SU-DHL-6 (cell line): ENCODE results near the gene BFAR.

Source experiments
- H2AFZ ChIP-seq: fragments of 200-600 bp; sonication (generic); 2 replicates; pipeline ENCODE4 v1.6.1; 2014; ENCODE audit warnings: low read depth, mild to moderate bottlenecking, moderate library complexity, mixed read lengths, antibody characterized with exemption, low read length; ENCODE audit not compliant: severe bottlenecking
- H3F3A ChIP-seq: fragments of 200-600 bp; shearing (Covaris generic); 2 replicates; pipeline ENCODE4 v1.6.0; 2016; ENCODE audit warnings: antibody characterized with exemption, mild to moderate bottlenecking; ENCODE audit not compliant: insufficient read depth
- H3K27ac ChIP-seq: fragments of 200-600 bp; sonication (generic); 2 replicates; pipeline ENCODE4 v1.5.1; 2016; ENCODE audit warnings: low read depth, mild to moderate bottlenecking, low read length, moderate library complexity, mixed read lengths
- H3K27me3 ChIP-seq: fragments of 200-600 bp; sonication (generic), shearing (Covaris generic); 2 replicates; pipeline ENCODE4 v1.6.0; 2014; ENCODE audit warnings: mild to moderate bottlenecking, low read length
- H3K36me3 ChIP-seq: fragments of 200-600 bp; sonication (generic); 2 replicates; pipeline ENCODE4 v1.6.1; 2014; ENCODE audit warnings: mild to moderate bottlenecking, low read length, mixed read lengths
- H3K4me2 ChIP-seq: fragments of 300-600, 200-600 bp; shearing (Covaris generic), sonication (generic); 2 replicates; pipeline ENCODE4 v1.6.0; 2014; ENCODE audit warnings: low read length, low read depth, mild to moderate bottlenecking; ENCODE audit not compliant: poor library complexity, severe bottlenecking
- H3K4me3 ChIP-seq: fragments of 200-600 bp; sonication (generic); 2 replicates; pipeline ENCODE4 v1.5.1; 2014; ENCODE audit warnings: antibody characterized with exemption, low read length, mild to moderate bottlenecking, mixed read lengths; ENCODE audit not compliant: insufficient read depth, poor library complexity, severe bottlenecking
- H3K79me2 ChIP-seq: fragments of 200-600 bp; sonication (generic); 2 replicates; pipeline ENCODE4 v1.6.1; 2014; ENCODE audit warnings: mild to moderate bottlenecking, low read length, moderate library complexity; ENCODE audit not compliant: insufficient read depth
- H3K9ac ChIP-seq: fragments of 200-600 bp; sonication (generic); 2 replicates; pipeline ENCODE4 v1.7.0; 2014; ENCODE audit warnings: mild to moderate bottlenecking, low read length
- H3K9me2 ChIP-seq: fragments of 200-600 bp; sonication (generic); replicated peaks from 2 replicates; pipeline ENCODE4 v1.6.1; 2014; ENCODE audit warnings: low read length; ENCODE audit not compliant: insufficient read depth
- H3K9me3 ChIP-seq: fragments of 200-600 bp; sonication (generic); 2 replicates; pipeline ENCODE4 v1.6.1; 2014; ENCODE audit warnings: low read length, mixed read lengths; ENCODE audit not compliant: insufficient read depth
- H4K20me1 ChIP-seq: fragments of 200-600 bp; sonication (generic); 2 replicates; pipeline ENCODE4 v1.6.1; 2014; ENCODE audit warnings: low read depth, mild to moderate bottlenecking, antibody characterized with exemption, low read length, moderate library complexity, mixed read lengths
- EZH2phosphoT487 ChIP-seq: fragments of 200-600 bp; sonication (generic), shearing (Covaris generic); conservative IDR thresholded peaks from 2 replicates; pipeline ENCODE4 v1.6.1; 2018; ENCODE audit warnings: mild to moderate bottlenecking, antibody characterized with exemption, low read length, moderate library complexity, mixed read lengths
- TF ChIP-seq, protein P1 (sequence below): fragments of 200-600 bp; sonication (generic); IDR thresholded peaks from one replicate; pipeline ENCODE4 v1.5.1; 2017; ENCODE audit warnings: antibody characterized with exemption, mild to moderate bottlenecking, low read length, moderate library complexity; ENCODE audit not compliant: insufficient read depth, poor library complexity, severe bottlenecking

The BFAR gene

DNA sequence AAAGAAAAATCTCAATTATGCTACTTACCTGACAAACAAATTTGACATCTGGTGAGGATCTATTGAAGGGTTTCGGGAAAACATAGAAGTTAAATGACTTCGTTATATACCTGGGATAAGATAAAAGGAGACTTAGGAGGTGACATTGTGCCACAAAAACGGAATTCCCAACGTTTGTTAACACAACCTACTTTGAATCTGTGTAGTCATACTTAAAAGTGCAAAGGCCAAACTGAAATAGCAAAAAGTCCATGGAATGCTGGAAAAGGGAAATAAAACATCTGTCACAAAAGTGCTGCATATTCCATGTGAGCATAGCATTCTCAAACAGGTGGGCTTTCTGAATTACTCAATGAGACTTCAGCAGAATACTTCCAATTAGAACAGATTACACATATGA lies 5.7 kb upstream of the BFAR start:
- H3K27me3 ChIP-seq = no peaks in the 10 kb centered on the region
- no peaks in the 10 kb centered on the region for H4K20me1 ChIP-seq
- peaks cover 9% of the 10 kb centered on the region; the same call in 1 of the 2 replicates for H3F3A ChIP-seq
- H3K27ac ChIP-seq = no peak overlapping the region
- no peaks in the 10 kb centered on the region for H3K9me2 ChIP-seq
- H2AFZ ChIP-seq = no peak overlapping the region
- no peak overlapping the region for H3K4me3 ChIP-seq
- peaks cover 31% of the 10 kb centered on the region for H3K79me2 ChIP-seq
- H3K9me3 ChIP-seq = no peaks in the 10 kb centered on the region
- H3K4me2 ChIP-seq = peak overlapping the region; percentile 89
- TF ChIP-seq EZH2phosphoT487 = no peak
- TF ChIP-seq, protein P1, sequence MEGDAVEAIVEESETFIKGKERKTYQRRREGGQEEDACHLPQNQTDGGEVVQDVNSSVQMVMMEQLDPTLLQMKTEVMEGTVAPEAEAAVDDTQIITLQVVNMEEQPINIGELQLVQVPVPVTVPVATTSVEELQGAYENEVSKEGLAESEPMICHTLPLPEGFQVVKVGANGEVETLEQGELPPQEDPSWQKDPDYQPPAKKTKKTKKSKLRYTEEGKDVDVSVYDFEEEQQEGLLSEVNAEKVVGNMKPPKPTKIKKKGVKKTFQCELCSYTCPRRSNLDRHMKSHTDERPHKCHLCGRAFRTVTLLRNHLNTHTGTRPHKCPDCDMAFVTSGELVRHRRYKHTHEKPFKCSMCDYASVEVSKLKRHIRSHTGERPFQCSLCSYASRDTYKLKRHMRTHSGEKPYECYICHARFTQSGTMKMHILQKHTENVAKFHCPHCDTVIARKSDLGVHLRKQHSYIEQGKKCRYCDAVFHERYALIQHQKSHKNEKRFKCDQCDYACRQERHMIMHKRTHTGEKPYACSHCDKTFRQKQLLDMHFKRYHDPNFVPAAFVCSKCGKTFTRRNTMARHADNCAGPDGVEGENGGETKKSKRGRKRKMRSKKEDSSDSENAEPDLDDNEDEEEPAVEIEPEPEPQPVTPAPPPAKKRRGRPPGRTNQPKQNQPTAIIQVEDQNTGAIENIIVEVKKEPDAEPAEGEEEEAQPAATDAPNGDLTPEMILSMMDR = no peak
- peaks cover 28% of the 10 kb centered on the region for H3K36me3 ChIP-seq
- no peak overlapping the region for H3K9ac ChIP-seq

GRCh38 chr16:14628806-14629611 lies 3.7 kb upstream of the BFAR start:
- H3K4me2 ChIP-seq = peak overlapping the region; percentile 89
- peak overlapping the region; percentile 1 for H2AFZ ChIP-seq
- peak overlapping the region; percentile 60 for H3K4me3 ChIP-seq
- TF ChIP-seq, protein P1 = no peak
- no peak for TF ChIP-seq EZH2phosphoT487
- peaks cover 9% of the 10 kb centered on the region; the same call in 1 of the 2 replicates for H3F3A ChIP-seq
- no peaks in the 10 kb centered on the region for H3K9me2 ChIP-seq
- peaks cover 44% of the 10 kb centered on the region for H3K79me2 ChIP-seq
- no peaks in the 10 kb centered on the region for H3K27me3 ChIP-seq
- peak overlapping the region; percentile 82 for H3K9ac ChIP-seq
- peak overlapping the region; percentile 81 for H3K27ac ChIP-seq
- H4K20me1 ChIP-seq = no peaks in the 10 kb centered on the region
- no peaks in the 10 kb centered on the region for H3K9me3 ChIP-seq
- peaks cover 22% of the 10 kb centered on the region for H3K36me3 ChIP-seq

GRCh38 chr16:14629612-14629918 lies 3.2 kb upstream of the BFAR start:
- peak overlapping the region; percentile 1 for H2AFZ ChIP-seq
- TF ChIP-seq EZH2phosphoT487 = no peak
- TF ChIP-seq, protein P1 = no peak
- H3K9ac ChIP-seq = peak overlapping the region; percentile 82
- peaks cover 18% of the 10 kb centered on the region for H3K36me3 ChIP-seq
- peak overlapping the region; percentile 89 for H3K4me2 ChIP-seq
- peaks cover 5% of the 10 kb centered on the region for H4K20me1 ChIP-seq
- no peaks in the 10 kb centered on the region for H3K9me2 ChIP-seq
- peaks cover 9% of the 10 kb centered on the region; the same call in 1 of the 2 replicates for H3F3A ChIP-seq
- H3K4me3 ChIP-seq = peak overlapping the region; percentile 60
- H3K79me2 ChIP-seq = peaks cover 50% of the 10 kb centered on the region
- no peaks in the 10 kb centered on the region for H3K9me3 ChIP-seq
- H3K27me3 ChIP-seq = no peaks in the 10 kb centered on the region
- H3K27ac ChIP-seq = peak overlapping the region; percentile 81
